ELR (cell line): ENCODE measurements around the gene CPSF4.

Source experiments
- DNase-seq: peaks from one replicate; pipeline ENCODE4 v3.0.0-alpha.2; 2015; ENCODE audit warnings: low read depth

Gene CPSF4

DNA sequence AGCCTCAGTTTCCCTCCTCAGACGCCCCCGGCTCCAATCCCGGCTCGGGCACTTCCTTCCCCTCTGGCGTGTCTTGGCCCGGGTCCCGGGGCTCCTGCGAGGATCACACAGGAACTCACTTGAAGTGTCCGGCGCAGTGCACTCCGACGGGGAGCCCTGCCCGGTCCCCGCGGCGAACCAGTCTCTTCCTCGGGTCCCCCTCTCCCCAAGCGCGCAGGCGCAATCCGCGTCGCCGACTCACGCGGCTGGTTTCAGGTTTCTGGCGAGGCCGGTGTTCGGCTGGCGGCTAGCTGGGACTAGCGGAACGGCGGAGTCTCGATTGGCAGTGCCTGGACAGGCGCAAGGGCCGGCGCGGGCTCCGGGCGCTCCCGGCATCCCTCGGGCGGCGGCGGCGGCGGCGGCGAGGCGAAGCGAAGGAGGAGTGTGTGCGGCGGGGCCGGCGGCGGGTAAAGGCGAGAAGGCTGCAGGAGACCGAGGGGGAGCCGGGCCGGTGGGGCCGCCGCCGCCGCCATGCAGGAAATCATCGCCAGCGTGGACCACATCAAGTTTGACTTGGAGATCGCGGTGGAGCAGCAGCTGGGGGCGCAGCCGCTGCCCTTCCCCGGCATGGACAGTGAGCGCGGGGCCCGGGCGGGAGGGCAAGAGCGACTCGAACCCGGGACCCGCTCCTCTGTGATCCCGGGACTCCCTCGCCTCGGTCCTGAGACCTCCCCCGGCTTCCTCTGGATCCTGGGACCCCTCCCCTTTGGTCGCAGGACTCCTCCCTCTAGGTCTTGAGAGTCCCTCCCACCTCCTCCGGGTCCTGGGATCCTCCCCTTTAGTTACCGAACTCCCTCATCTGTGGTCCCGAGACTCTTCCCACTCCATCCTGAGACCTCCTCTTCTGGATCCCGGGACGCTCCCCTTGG, at the start of gene CPSF4, which contains the start of gene PTCD1:
Gene CPSF4, plus strand, starts transcription at position 371 of the 908 bp plus-strand sequence. Its CDS starts 140 bp downstream, at position 511.
Gene PTCD1, minus strand, starts transcription at position 226 of the 908 bp plus-strand sequence. CDS start 3,556 bp downstream, outside the sequence.
- peak; percentile 94 for DNase-seq

DNA sequence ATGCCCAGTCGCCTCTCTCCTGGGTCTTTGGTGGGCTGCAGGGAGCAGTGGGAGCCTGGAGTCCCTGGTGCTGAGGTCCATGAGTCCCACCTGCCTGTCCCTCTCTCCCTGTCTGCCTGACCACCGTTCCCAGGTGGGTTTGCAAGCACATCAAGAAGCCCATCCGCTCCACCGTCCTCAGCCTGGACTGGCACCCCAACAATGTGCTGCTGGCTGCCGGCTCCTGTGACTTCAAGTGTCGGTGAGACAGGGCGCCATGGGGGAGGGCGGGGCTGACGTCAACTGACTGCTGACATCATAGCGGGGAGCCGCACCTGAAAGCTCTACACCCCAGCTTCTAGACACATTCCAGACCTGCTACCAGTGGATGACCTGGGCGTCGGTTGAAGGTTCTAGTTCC, 49.0 kb upstream of the CPSF4 start:
- no peak for DNase-seq

DNA sequence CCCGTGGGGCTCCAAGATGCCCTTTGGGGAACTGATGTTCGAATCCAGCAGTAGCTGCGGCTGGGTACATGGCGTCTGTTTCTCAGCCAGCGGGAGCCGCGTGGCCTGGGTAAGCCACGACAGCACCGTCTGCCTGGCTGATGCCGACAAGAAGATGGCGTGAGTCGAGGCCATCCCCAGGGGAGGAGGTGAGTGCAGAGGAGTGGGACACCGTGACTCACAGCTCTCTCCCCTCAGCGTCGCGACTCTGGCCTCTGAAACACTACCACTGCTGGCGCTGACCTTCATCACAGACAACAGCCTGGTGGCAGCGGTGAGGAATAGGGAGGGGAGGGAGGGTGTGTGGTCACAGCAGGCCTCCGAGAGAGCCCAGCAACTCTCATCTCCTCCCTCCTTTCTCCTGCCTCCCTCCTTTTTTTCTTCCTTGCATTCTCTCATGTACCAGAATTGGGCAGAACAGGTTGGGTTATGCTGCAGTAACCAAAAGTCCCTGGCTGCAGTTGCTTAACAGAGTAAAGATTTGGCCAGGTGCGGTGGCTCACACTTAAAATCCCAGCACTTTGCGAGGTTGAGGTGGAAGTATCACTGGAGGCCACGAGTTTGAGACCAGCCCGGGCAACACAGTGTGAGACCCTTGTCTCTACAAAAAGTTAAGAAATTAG, 47.7 kb upstream of the CPSF4 start:
- no peak for DNase-seq

DNA sequence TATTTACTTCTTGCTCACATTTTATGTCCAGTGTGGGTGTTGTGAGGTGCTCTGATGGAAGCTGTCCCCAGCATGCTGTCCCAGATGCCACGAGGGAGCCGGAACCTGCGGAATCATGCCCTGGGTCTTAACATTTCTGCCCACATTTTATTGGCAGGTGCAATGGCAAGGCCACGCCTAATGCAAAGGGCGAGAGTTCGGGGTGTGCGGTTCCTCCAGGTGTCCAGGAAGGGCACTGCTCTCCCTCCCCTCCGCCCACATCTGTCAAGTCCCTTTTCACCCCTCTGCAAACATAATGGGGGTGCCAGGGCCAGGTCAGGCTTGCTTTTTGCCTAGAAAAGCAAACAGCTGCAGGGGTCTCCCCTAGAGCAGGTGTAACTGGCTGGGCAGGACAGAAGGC, 46.7 kb upstream of the CPSF4 start:
- DNase-seq = no peak

DNA sequence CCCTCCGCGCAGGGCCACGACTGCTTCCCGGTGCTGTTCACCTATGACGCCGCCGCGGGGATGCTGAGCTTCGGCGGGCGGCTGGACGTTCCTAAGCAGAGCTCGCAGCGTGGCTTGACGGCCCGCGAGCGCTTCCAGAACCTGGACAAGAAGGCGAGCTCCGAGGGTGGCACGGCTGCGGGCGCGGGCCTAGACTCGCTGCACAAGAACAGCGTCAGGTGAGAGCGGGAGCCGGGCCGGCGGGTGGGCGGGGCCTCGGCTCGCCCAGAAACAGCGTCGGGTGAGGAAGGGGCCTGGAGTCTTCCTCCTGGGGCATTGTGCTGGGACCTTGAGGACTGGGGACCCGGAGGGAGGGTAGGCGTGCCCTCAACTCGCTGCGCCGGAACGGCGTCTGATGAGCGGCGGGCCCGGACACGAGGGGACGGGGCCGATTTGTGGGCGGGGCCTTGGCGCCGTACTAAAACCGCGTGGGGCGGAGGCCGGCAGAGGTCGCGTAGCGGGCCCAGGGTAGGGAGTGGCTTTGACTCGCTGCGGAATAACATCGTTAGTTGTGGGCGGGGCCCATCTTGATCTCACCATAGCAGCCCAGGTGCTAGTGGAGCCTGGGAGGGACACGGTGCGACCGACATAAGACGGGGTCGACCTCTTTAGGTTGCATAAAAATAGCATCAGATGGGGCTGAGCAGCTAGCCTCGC, 45.9 kb upstream of the CPSF4 start:
- DNase-seq = no peak

DNA sequence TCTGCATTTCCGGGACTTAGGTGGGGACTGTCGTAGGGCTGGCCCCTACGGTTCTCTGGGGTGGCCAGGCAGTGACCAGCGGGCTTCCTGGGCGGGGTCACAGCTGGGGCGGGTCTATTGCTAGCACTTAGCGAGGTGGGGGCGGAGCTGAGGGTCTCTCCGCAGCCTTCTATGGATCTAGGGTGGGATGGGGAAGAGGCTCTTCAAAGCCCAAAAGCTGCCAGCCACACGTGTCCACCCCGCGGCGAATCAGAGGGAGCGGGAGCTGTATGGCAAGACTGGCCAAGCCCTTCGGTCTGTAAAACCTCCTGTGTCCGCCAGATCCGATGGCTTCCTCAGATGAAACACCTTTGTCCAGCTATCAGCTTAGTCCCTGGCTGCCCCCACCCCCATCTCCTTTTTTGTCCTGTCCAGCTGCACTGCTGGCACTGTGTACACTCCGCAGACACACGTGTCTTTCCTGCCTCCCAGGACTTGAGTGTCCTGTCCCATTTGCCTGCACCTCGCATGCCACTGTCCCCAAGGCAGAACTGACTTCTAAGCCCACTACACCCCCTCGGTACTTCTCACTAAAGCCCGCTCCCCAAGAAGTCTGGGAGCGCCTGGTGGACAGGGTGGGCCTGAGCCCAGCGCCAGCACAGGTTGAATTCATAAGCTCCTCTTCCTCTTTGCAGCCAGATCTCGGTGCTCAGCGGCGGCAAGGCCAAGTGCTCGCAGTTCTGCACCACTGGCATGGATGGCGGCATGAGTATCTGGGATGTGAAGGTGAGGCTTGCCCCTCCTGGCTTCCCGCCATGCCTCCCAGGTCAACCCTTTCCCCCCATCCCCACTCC, 45.2 kb upstream of the CPSF4 start:
- DNase-seq = no peak

DNA sequence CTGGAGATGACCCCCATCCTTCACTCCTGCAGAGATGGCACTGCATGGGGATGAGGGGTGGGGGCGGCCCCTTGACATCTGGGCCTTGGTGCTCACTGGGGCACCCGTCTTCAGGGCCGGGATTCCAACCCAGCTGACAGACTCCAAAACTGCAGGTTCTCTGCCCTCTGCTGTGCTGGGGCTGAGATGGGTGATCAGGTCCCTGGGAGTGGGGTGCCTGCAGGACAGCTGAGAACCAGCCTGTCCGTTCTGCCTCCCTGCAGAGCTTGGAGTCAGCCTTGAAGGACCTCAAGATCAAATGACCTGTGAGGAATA, 44.6 kb upstream of the CPSF4 start:
- no peak for DNase-seq

DNA sequence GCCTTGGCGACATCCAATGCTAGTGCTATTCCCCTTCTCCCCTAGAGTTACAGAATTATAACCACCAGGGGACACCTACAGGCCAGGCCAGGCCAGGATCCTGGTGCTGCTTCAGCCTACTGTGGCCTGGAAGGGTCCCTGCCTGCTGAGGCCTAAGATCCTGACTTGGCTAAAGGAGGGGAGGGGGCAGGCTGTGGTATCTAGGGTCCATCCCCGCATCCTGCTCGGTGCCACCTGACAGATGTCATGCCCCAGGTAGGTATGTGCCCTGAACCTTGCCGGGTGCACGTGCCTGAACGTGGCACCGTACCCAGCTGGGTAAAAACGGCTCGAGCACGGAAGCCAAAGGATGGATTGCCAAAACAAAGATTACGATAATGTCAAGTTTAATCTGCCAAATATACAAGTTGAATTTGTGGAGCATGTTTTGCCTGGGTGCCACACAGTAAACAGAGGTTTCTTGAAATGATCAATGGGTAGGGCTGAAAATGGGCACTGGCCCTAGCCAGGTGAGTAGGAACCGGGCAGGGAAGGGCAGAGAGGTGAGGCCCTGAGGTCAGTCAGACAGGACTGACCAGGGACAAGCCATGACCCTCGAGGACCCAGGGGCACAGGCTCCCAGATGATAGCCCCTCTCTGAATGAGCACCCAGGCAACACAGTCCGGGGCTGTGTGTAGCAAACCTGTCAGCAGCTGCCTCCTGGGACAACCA, 43.0 kb upstream of the CPSF4 start:
- DNase-seq = peak; percentile 30

DNA sequence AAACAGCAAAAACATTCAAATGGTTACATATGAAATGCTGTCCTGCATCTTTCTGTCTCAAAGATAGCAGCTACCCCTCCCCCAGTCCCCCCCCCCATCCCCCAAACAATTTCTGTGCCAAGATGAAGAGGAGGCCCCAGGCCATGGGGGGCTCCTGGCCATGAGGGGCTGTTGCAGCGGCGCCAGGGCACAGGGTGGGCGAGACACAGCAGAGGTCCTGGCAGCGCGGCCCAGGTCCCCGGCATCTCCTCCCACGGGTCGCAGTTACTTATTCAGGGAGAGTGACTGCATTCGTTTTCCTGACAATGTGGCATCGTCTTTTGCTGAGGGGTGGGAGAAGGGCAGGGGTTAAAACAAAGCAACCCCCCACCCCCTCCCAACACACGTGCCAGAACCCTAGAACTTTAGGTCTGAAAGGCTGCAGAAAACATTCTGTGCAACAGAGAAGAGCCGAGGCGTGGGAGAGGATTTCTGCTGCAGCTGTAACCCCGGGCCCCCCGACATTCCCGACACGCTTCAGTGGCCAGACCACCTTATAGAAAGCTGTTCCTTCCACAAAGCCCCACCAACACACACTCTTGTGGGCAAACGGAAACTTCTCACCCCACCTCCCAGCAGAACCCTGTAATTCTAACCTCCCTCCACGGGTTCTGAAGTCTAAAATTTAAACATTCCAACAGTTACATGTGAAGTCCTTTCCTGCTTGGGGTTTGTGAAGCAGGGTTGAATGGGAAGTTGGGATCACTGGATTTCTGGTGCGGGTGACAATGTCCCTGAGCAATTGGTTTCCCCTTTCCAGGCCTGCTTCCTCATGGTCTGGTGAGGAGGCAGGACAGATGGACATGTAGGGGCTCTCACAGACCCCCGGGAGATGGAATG, 42.1 kb upstream of the CPSF4 start:
- no peak for DNase-seq

DNA sequence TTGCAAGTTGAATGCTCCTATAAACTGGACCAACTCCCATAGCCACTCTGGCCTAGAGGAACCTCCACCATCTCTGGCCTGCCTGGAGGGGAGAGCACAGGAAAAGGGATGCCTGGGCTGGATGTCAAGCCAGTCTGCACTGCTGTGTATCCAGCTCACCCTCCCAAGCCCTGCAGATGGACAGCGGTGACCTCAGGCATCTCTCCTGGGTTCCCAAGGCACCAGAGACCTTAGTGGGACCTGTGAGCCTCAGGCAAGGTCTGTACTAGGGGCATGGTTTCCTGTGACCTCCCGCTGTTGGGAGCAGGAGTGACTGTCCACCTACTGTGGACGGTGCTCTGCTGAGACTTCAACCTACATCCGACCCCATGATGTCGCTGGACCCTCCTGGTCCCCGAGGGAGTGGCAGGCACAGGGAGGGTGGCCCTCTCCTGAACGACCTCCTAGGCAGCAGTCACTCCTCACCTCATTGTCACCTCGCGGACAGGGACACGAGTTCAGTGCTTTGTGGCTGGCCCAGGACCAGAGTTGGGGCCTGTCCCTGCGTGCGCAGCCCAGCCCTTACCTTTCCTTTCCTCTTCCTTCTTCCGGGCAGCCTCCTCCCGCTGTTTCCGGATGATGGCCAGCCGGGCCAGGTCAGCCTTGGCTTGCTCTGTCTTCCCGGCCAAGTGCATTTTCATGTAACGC, 41.3 kb upstream of the CPSF4 start:
- no peak for DNase-seq

DNA sequence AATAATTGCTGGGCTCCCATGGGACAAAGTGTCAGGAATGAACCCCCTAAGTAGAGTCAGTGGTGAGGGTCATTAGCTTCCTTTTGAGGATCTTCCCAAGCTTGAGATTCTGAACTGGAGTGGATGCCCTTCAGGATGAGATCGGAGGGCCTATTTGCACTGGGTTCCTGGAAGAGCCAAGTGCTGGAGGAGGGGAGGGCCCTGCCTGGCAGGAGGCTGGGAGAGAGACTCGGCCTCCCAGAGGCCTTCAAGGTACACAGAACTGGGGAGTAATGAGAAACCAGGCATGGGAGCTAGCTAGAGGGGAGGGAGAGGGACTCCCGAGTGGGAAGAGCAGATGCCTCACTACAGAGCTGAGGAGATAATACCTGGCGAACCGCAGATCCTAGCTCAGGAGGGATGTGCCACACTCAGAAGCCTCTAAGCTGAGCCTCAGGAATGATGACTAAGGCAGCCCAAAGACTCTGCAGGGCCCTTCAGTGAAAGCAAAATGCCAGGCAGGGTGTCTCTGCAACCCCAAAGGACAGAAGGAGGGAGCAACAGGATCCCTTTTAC, 39.8 kb upstream of the CPSF4 start:
- no peak for DNase-seq

DNA sequence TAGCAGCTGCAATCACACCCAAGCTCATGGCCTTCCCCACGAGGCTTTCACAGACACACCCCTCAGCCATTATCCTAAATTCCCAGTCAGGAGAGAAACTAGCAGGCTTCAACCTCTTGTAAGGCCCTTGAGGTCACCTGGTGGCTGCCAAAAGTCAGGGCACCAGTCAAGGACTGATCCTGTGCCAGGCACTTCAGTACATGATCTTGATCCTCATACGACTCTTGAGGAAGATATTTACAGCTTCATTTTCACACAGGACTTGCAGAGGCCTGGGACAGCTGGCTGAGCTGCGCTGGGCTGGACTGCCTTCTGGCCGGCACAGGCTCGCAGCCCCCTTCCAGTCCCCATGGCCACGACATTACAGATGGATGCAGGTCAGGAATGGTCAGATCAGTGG, 39.1 kb upstream of the CPSF4 start:
- no peak for DNase-seq

DNA sequence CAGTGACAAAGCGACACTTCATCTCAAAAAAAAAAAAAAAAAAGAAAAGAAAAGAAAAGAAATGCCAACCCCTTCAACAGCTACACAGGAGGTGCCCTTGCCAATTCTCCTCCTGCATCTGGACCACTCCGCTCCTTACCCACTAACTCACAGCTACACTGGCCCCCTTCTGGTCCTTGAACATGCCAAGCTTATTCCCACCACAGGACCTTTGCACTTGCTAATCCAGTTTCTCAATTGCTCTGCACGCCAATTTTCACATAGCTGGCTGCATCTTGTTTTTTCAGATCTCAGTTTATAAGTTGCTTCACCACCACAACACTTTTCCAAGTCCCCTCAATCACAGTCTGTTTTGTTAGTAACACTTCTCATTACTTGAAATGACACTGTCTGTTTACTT, 35.9 kb upstream of the CPSF4 start:
- DNase-seq = no peak

DNA sequence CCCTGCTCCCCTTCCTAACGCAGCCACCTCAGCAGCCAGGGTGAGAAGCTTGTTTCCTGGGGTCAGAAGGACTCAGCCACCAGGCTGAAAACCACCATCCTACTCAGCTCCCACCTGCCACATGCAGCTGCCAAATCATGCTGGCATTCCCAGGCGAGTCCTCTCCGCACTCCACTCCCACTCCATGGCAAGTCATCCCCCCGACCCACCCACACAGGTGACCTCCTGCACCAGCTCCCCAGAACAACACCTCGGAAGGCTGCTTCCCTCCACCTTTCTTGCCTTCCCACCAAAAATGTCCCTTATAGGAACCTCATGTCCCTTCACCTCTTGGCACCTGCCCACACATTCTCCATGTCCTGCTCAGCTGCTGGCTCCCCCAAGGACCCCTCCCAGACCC, 35.0 kb upstream of the CPSF4 start:
- DNase-seq = no peak

DNA sequence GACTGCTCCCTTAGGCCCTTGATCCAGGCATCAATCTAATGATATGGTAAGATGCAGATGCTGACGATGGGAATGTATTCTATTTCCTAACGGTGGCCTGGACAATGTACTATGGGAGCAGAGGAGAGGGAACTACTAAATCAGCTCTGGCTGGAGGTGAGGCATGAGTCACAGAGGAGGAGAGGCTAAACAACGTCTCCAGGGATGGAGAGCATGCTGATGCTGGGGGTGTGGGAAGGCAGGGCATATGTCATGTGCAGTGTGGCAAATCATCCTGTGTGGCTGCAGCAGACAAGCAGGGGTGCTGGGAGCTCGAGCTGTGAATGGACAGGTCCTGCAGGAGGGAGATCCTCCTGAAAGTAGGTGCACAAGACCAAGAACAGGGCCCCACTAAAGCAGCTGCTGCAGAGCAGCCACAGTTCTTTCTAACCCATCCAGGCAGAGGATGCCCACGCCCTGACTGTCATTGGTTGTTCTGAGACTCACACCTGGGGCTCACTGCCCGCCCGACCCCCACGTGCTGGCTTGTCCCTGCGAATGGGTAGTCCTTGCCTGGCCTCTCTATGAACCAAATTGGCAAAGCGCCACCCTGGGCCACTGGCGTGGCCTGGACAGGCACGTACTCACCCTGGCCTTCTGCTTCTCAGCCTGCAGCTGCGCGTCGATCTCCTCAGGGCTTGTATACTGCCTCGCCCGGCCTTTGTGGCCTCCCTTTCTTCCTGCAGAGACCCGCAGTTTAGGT, 34.3 kb upstream of the CPSF4 start:
- DNase-seq = peak; percentile 39

DNA sequence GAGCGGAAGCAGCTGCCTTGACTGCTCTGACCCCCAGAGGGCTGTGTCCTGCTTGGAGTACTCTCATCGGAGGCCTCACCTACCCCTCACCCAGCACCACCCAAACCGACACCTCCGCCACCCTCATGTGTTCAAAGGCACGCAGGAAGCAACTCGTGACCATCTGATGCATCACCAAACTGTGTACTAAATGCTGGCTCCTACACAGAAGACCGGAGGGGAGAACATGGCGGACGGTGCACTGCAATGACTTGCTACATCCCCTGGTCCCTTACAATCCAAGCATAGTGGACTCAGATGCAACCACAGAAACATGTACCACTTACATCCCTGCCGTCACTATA, 33.8 kb upstream of the CPSF4 start:
- DNase-seq = no peak

DNA sequence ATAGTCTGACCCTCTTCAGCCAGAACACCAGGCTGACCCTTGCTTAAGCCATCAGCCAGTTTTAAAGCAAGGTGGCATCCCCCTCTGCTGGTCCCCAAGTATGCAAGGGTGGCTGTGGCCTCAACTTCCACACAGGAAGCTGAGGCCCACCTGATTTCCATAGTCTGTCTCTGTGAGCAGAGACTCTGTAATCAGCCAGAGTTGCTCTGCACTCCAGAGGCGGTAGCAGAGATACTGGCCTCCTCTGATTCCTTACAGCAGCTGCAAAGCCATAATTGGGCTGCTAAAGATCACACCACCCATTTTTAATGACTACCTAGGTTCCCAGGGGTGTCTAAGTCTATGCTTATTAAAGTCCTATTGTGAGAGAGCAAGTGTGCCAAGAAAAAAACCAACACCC, 32.2 kb upstream of the CPSF4 start:
- DNase-seq = no peak

DNA sequence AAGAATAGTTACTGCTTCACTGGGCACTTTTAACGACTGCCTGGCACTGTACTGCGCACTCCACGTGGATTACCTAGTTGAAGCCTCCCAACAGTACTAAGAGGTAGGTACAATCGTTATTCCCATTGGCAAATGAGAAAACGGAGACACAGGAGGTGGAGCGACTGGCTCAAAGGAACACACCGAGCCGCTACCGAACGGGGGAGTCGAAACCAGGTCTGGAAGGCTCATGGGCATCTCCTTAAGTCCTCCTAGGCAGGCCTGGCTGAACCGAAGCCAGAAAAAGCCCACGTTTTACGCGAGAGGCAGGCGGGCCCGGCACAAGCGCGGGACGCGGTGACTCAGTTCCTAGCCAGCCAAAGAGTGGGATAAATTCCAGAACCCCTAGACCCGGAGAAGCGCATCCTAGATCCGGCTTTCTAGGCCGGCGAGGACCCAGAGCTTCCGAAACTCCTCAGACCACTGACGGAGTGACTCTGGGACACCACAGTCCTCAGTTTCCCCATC, 30.8 kb upstream of the CPSF4 start:
- DNase-seq = peak; percentile 87
